Measurements from ENCODE around the gene STAT3. TPM values are rescaled to one million over a fixed set of nuclear protein-coding genes. Genes with fewer than 3 reads are reported as not detected.
"Not testable (repeated sequence)": the region's sequence is repeated elsewhere in the genome, so short reads cannot be mapped to it uniquely, and the experiment has no call there.

The STAT3 gene
- total RNA-seq, 1 experiment from 2014 or later: 112 TPM

DNA sequence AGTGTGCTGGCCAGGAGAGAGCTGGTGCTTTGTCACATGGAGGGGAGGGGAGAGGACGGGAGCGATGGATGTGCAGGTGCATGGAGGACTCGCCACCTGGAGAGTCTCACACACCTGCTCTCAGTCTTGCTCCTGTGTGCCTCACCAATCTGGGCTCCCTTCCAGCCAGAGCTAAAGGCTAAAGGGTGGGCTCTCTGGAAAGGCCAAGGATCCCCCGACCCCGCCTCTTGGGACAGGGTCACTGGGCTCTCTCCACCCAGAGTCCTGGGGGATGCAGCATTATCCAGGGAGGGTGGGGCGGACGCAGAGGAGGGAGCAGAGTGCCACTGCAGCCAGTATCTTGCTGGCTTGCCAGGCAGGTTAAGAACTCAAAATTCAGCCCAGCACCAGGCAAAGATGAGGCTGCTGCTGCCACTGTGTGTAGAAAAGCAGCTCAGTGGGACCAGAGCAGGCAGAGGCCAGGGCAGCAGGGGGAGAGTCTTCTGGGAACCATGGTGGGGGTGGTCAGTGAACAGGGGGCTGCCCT is 106.6 kb downstream of the STAT3 start:
- no peak for DNase-seq (ENCODE audit: low read depth)

DNA sequence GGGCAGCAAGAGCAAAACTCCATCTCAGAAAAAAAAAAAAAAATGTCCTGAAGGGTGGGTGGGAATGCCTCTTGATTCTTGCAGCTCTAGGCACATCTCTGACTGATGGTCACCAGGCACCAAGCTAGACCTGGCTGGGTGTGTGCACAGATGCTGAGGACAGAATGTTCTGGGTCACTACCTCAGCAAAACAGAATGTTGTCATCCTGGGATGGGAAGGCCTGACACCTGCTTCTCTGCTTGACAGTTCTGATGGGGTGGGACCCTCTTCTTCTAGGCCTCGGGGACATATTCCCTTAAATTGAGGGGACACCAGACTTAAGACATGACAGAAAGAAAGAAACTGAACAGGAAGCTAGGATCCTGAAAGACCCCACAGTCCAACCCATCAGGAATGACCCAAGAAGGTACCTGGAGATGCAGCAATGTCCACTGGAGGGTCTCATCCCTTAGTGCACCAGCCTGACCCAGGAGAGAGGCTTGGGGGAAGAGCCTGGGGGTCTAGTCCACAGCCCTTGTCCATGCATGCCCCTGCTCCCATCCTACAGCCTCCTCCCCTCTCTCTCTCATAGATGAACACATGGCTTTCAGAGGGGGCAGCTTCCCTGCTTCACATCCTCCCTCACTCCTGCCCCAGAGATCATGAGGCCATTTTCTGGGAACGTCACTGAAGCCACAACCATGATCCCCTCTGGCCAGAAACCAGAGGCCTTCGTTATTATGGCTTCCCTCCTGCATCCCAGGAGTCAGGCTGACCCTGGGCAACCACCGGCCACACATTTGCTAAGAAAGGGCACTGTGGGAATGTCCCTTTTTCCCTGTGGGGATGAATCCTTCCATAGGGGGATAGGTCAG is 108.2 kb downstream of the STAT3 start:
- no peak for DNase-seq (ENCODE audit: low read depth)

DNA sequence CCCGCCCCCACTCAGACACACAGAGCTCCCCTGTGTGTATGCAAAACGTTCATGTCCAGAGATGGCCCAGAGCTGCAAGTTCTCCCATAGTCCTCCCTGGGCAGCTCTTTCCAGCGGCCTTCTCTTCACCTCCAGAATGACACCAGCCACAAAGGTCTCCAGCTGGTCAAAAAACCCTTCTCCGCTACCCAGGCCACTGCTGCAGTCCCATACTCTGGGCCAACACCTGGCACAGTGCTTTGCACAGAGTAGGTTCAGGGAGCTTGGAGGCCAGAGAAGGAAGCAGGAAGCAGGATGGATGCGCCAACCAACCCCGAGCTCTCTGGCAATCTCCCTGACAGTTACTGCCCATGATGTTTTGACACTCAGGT is 110.9 kb downstream of the STAT3 start:
- no peak for DNase-seq (ENCODE audit: low read depth)

DNA sequence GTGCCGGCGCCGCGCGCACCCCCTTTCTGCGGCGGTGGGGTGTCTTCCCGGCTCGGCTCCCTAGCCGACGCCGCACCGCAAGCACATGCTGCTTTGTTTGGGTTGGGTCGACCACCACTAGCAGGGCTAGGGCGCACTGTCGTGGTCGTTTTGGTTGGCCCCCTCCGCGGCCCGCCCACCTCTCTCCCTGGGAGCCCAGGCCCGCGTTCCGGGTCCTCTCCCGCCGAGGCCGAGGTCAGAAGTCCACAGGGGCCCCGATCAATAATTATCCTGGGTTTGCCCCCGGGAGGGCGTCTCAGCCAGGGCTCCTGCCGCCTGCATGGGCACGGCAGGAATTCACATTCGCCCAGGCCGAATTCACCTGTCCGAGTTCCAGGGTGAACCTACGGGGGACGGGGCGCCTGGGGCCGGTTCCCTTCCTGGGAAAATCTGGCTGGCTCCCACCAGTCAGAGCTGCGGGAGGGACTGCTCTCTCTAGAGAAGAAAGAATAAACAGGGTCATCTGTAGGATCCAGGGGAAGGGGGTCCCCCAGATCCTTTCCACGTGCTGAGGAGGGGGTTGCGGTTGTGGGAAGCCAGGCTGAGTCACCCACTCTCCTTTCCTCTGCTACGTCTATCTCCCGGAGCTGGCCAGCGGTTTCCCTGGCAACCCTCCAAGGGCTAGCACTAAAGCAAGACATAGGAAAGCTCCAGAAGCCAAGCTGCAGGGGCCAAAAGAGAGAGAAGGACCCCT is 111.5 kb downstream of the STAT3 start:
- DNase-seq (ENCODE audit: low read depth): peak; percentile 88

GRCh38 chr17:42276359-42276608 is 112.0 kb downstream of the STAT3 start, which contains the start of gene STAT5B:
STAT5B (minus strand) TSS chr17:42276391; CDS start chr17:42232127, 44,264 bp downstream.
- DNase-seq (ENCODE audit: low read depth): peak; percentile 57

DNA sequence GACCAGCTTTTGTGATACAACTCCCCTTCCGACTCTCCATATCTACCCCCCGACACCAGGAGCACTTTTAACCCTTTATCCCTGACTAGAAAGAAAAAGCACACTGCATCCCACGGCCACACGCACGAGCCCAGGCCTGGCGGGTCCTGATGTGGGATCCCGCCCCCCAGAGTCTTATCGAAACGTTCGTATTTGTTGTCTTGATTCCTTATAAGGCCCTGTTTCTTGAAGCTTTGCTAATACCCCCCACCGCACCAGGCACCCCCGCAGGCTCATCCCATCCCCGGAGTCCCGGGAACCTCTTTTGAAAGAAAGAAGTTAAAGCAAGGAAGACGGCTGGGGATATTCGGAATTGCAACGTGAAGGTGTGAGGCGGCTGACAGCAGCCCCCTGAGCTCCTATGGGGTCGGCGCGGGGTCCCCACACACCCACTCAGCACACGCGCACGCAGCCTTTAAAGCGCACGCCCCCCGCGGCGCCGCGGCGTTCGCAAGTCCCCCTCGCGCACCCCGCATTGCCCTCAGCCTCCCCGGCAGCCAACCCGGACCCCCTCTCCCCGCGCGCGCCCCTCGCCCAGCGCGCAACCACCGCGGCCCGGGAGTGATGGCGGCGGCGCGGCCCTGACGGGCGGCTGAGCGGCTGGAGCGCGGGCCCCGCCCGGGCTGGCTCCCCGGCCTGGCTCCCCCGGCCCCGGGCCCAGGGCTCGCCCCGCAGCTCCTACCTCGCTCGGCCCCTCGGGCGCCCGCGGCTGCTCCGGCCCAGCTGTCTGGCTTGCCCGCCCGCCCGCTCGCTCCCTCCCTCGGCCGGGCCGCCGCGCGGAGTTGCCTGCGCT is 112.5 kb downstream of the STAT3 start:
- DNase-seq (ENCODE audit: low read depth): peak; percentile 46

GRCh38 chr17:42274812-42275526 is 113.3 kb downstream of the STAT3 start:
- no peak for DNase-seq (ENCODE audit: low read depth)

DNA sequence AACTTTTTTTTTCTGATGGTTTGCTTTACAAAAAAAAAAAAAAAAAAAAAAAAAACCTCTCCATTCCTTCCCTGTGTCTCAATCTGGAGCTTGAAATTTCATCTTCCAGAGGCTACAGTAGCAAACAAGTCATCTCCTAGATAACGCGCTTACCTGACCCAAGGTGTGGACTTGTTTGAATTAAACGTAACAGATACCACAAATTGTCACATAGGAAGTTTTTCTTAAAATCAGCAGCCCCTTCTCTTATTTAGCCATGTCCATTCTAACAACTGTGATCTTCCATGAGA is 114.0 kb downstream of the STAT3 start:
- DNase-seq (ENCODE audit: low read depth): no peak

- no peak for DNase-seq (ENCODE audit: low read depth)
These were observed 114.6 kb downstream of the STAT3 start for GRCh38 chr17:42273474-42274252.

GRCh38 chr17:42272162-42272907 is 115.9 kb downstream of the STAT3 start:
- no peak for DNase-seq (ENCODE audit: low read depth)

DNA sequence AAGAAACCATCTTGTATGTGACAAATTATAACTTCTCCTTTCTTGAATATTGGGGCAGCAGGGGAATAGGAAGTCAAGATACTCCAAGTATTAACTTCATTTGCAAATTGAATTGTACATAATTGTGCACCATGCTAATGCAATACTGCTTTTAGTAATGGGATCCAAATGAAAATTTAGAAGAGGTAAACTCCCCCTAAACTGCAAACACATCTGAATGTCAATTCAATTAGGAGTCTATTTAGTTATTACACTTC is 116.5 kb downstream of the STAT3 start:
- no peak for DNase-seq (ENCODE audit: low read depth)

DNA sequence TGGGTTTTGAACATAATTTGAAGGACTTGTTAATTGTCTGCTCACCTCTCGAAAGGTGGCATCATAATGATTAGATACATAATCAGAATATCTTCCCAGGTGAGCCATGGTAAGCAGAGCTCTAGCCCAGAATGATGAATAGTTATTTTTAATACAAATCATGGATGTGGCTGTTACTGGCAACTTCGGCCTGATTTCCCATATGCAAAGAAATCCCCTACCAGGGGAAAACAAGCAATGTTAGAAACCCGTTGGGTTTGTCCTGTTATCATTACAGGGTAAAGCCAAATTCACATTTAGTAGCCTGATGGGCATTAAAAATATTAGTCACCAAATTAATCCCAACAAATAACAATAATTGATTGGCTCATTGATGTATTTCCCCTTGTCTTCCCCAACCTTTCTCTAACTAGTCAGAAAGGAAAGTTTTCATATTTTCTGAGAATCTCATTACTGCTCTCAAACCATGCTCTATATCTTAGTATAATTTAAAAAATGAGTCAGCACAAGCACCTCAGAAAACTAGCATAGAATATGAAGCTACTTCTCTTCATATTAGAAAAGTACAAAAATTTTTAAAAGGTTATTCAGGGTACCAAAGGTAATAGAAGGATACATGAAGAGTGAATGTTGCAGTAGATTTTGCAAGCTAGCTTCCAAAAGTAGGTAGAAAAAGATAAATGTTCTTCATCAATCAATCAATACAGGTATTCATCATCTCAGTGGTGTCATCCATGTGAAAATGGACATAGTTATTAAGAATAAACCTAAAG is 117.0 kb downstream of the STAT3 start:
- no peak for DNase-seq (ENCODE audit: low read depth)

- DNase-seq (ENCODE audit: low read depth): no peak
These were observed 117.6 kb downstream of the STAT3 start for GRCh38 chr17:42270596-42270995.

GRCh38 chr17:42270170-42270535 is 118.1 kb downstream of the STAT3 start:
- DNase-seq (ENCODE audit: low read depth): peak; percentile 28

- DNase-seq (ENCODE audit: low read depth): no peak
These were observed 120.0 kb downstream of the STAT3 start for GRCh38 chr17:42268236-42268635.

- DNase-seq (ENCODE audit: low read depth): peak; percentile 94
These were observed 121.1 kb downstream of the STAT3 start for GRCh38 chr17:42266918-42267766.

GRCh38 chr17:42266462-42266861 is 121.8 kb downstream of the STAT3 start:
- no peak for DNase-seq (ENCODE audit: low read depth)

- DNase-seq (ENCODE audit: low read depth): not testable (repeated sequence)
These were observed 123.9 kb downstream of the STAT3 start for GRCh38 chr17:42264366-42264765.

Measured in M059J (cell line).